ENCODE results near the gene COG6.

- TF ChIP-seq CTCF (IDR thresholded peaks at IDR 0.05), result no peak
- no peak for TF ChIP-seq POLR2A (IDR thresholded peaks at IDR 0.05)
These were observed 96.3 kb downstream of the COG6 start for GRCh38 chr13:39751805-39752204.
